Stimulated activated CD8-positive, alpha-beta memory T cell treated with anti-CD3 and anti-CD28 coated beads, Interleukin-4, amount 100 ng/mL, for 4 hours (primary cell): ENCODE data around the gene ZBTB11.
"Not testable (repeated sequence)": the region's sequence is repeated elsewhere in the genome, so short reads cannot be mapped to it uniquely, and the experiment has no call there.

Experiments used
- DNase-seq, 2 donors: peaks; one replicate each; pipeline ENCODE4 v3.0.0-alpha.2; 2020; ENCODE audit warnings: low read depth in 2 of 2, low spot score in 1 of 2

The ZBTB11 gene

GRCh38 chr3:101643861-101644613, 32.9 kb downstream of the ZBTB11 start:
- DNase-seq, result no peak

GRCh38 chr3:101643009-101643844, 33.7 kb downstream of the ZBTB11 start:
- no peak for DNase-seq

GRCh38 chr3:101642441-101642840, 34.5 kb downstream of the ZBTB11 start:
- no peak for DNase-seq

GRCh38 chr3:101641397-101642115, 35.4 kb downstream of the ZBTB11 start:
- DNase-seq, result not testable (repeated sequence)

- DNase-seq, result no peak
Measured at GRCh38 chr3:101640256-101640655, 36.7 kb downstream of the ZBTB11 start.

- DNase-seq, result no peak
Measured at GRCh38 chr3:101639280-101639963, 37.5 kb downstream of the ZBTB11 start.

- DNase-seq, result no peak
Measured at GRCh38 chr3:101638261-101638745, 38.6 kb downstream of the ZBTB11 start.

- DNase-seq, result no peak
Measured at GRCh38 chr3:101637451-101637850, 39.5 kb downstream of the ZBTB11 start.

GRCh38 chr3:101635954-101636798, 40.8 kb downstream of the ZBTB11 start:
- peak; percentile 24 to 51 for DNase-seq

GRCh38 chr3:101635345-101635744, 41.6 kb downstream of the ZBTB11 start:
- DNase-seq, result no peak

- no peak for DNase-seq
Measured at GRCh38 chr3:101634591-101635196, 42.2 kb downstream of the ZBTB11 start.

GRCh38 chr3:101633186-101633585, 43.7 kb downstream of the ZBTB11 start:
- no peak for DNase-seq

GRCh38 chr3:101632586-101632985, 44.3 kb downstream of the ZBTB11 start:
- no peak for DNase-seq

- not testable (repeated sequence) for DNase-seq
Measured at GRCh38 chr3:101631959-101632358, 45.0 kb downstream of the ZBTB11 start.

- no peak for DNase-seq
Measured at GRCh38 chr3:101631098-101631796, 45.7 kb downstream of the ZBTB11 start.

GRCh38 chr3:101629219-101629618, 47.7 kb downstream of the ZBTB11 start:
- no peak for DNase-seq

GRCh38 chr3:101625879-101626278, 51.1 kb downstream of the ZBTB11 start:
- DNase-seq, result no peak

- no peak for DNase-seq
Measured at GRCh38 chr3:101624857-101625256, 52.1 kb downstream of the ZBTB11 start.

GRCh38 chr3:101623656-101624055, 53.3 kb downstream of the ZBTB11 start:
- no peak for DNase-seq
